ENCODE results near the gene HOXB1.

Gene HOXB1

DNA sequence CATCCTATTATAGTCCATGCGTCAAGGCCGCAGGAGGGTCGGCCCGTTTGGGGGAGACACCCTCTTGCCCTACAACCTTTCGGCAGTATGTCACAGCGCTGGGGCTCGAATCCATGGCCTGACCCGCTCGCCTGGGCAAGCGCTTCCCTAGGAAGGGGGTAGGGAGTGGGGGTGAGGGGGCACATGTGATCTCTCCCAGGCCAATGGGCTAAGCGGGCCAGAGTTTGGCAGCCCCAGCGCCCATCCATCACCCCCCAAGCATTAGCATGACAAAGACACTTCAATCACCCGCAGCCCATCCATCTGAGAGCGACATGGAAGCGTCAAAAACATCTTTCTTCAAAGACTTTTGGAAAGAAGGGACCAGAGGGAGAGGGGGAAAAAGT, at the start of gene HOXB1:
HOXB1 (minus strand) TSS at position 125 of the 386 bp plus-strand sequence; CDS start at position 18, 107 bp downstream.
- POLR2A ChIA-PET, result no interaction called here
- no peak for DNase-seq (ENCODE audit: extremely low spot score)
- CTCF ChIA-PET, result interaction anchor here (1.1 kb wide), 1 partner anchor 25 kb away, joined by 3 read pairs; no protein-coding TSS in a partner anchor
- TF ChIP-seq, protein P1, sequence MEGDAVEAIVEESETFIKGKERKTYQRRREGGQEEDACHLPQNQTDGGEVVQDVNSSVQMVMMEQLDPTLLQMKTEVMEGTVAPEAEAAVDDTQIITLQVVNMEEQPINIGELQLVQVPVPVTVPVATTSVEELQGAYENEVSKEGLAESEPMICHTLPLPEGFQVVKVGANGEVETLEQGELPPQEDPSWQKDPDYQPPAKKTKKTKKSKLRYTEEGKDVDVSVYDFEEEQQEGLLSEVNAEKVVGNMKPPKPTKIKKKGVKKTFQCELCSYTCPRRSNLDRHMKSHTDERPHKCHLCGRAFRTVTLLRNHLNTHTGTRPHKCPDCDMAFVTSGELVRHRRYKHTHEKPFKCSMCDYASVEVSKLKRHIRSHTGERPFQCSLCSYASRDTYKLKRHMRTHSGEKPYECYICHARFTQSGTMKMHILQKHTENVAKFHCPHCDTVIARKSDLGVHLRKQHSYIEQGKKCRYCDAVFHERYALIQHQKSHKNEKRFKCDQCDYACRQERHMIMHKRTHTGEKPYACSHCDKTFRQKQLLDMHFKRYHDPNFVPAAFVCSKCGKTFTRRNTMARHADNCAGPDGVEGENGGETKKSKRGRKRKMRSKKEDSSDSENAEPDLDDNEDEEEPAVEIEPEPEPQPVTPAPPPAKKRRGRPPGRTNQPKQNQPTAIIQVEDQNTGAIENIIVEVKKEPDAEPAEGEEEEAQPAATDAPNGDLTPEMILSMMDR (IDR thresholded peaks at IDR 0.05; ENCODE audit: control extremely low read depth, extremely low read depth, low read depth, missing control alignments), result no peak

DNA sequence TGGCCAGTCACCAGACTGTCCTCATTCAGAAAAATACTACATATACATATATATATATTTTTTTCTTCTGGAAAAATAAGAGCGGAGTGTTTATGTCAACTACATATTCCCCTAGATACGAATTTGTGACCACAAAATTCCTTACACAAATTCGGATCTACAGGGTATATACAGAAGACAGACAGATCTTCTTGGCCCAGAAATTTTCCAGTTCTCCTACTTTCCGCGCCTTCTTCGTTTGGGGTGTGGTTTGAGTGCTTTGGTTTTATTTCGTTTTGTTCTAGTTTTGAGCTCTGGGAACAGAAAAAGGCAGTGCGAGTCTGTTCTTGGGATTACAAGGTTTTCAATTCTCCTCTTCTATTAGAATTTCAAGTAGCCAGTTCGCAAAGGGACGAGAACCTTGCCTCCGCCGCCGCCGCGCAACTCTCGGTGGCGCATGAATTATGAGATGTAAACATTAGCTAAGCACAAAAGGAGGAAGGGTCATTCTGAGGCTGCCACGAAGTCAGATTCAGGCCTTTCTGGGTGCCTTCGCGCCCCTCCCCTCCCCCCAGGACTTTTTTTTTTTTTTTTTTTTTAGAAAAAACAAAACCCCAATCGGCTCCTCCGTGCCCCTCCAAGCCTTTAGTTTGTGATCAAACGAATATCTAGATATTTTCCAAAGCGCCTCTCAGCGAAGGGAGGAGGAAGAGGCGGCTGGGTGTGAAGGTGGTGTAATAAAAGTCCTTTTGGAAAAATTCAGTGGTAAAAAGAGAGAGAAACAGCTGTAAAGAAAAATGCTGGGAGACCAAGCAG, 49.1 kb upstream of the HOXB1 start:
- ChIA-PET POLR2A (interaction anchor here (0.7 kb wide), 1 partner anchor 537 kb away, joined by 5 read pairs; no protein-coding TSS in a partner anchor), CTCF (interaction anchor here (3.7 kb wide), 1 partner anchor 8 kb away, joined by 13 read pairs; no protein-coding TSS in a partner anchor)
- DNase-seq (ENCODE audit: extremely low spot score), result no peak
- TF ChIP-seq, protein P1 (IDR thresholded peaks at IDR 0.05; ENCODE audit: control extremely low read depth, extremely low read depth, low read depth, missing control alignments), result no peak

DNA sequence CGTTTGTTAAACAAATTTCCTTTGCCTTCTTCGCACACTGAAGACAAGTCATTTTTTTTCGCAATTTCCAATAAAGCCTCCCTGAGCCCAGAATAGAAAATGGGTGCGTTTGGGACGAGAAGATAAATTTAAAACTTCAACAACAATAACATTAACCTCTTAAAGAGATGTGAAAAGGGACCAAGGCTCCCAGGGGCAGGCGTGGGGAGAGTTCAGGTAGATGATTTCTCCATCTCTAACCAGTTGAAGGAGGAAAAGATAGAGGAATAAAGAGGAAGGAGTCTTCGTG, 48.6 kb upstream of the HOXB1 start:
- no peak for DNase-seq (ENCODE audit: extremely low spot score)
- ChIA-PET CTCF (interaction anchor here (1.2 to 3.7 kb wide), 3 partner anchors 9 to 243 kb away, joined by 3 to 13 read pairs (median 6); no protein-coding TSS in a partner anchor), POLR2A (interaction anchor here (0.7 kb wide), 1 partner anchor 537 kb away, joined by 5 read pairs; no protein-coding TSS in a partner anchor)
- TF ChIP-seq, protein P1 (IDR thresholded peaks at IDR 0.05; ENCODE audit: control extremely low read depth, extremely low read depth, low read depth, missing control alignments), result no peak

DNA sequence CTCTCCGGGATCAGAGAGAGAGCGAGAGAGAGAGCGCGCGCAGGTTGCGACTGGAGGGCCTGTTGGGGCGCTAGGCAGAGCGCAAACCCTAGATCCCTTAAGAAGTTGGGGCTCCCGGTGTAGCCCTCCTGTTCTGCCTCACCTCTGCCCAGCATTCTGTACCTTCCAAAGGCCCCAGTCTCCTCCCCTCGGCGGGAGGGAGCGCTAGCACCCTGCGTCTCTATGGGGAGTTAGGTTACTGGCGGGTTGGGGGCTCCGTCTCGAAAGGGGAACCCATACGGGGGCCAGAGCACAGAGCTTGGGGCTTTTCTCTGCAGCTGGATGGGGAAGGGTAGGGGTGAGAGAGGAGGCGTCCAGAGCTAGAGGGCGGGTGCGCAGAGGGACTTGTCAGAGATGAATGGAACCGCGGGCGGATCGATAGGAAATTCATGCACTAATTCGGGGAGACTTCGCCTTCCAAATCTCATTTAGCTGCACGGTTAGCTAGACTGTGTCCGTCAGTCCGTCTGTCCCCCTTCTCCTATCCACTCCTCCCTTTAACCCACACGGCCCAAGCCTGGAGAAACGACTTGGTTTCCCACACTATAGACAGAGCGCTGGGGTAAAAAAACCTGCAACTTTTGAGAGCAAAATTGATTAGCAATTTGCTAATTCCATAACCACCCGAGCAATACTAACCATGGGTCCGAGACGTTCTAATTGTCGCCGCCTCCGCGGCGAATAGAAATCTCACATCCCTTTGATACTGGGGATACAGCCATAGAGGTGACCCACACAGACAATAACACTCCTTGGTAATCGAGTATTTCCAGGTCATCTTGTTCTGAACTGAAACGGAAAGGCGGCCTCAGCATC, 48.0 kb upstream of the HOXB1 start:
- ChIA-PET CTCF (interaction anchor here (1.2 to 3.7 kb wide), 4 partner anchors 9 to 243 kb away, joined by 3 to 13 read pairs (median 6); no protein-coding TSS in a partner anchor), POLR2A (no interaction called here)
- DNase-seq (ENCODE audit: extremely low spot score), result no peak
- TF ChIP-seq, protein P1 (IDR thresholded peaks at IDR 0.05; ENCODE audit: control extremely low read depth, extremely low read depth, low read depth, missing control alignments), result peak; percentile 12

DNA sequence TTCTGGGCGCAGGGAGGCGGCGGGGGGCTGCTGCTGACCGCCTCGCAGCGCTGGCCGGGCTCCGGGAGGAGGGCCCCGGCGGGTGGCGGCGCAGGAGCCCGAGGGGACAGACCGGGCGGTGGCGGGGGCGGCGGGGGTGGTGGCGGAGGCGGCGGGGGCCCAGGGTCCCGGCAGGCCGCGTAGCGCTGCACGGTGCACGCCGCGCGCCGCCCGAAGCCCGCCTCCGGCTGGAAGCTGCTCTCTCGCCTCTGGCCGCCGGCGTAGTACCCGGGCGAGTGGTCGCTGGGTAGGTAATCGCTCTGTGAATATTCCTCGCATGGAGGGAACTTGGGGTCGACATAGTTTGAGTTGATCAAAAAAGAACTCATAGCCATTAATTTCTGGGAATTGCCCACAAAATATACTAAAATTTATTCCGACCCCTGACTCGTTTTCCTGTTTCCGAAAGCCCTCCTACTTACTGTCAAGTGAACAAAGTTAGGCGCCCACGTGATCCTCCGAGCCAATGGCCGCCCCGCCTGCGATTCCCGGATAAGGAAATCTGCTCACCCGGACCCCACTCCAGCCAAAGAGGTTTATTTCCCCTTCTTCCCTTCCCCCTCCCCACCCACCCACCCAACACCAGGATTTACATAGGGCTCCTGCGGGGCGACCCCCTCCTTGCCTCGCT, 47.3 kb upstream of the HOXB1 start, which contains the start of gene HOXB4:
HOXB4 (minus strand) TSS at position 405 of the 670 bp plus-strand sequence; CDS start at position 374, 31 bp downstream.
- POLR2A ChIA-PET, result interaction anchor here (0.7 kb wide), 1 partner anchor 493 kb away, joined by 3 read pairs; no protein-coding TSS in a partner anchor
- TF ChIP-seq, protein P1 (IDR thresholded peaks at IDR 0.05; ENCODE audit: control extremely low read depth, extremely low read depth, low read depth, missing control alignments), result no peak
- peak; percentile 76 for DNase-seq (ENCODE audit: extremely low spot score)
- CTCF ChIA-PET, result interaction anchor here (1.2 to 3.7 kb wide), 4 partner anchors 10 to 242 kb away, joined by 3 to 13 read pairs (median 6); no protein-coding TSS in a partner anchor
